Skin epidermis (tissue), 12 donors: Measurements from ENCODE around the gene ASAP2.
"Not testable (repeated sequence)": the region's sequence is repeated elsewhere in the genome, so short reads cannot be mapped to it uniquely, and the experiment has no call there.

Experiments used
- H3K27ac ChIP-seq, 21 experiments: fragments of 200-600 bp; sonication (generic) in 11 of 21; one replicate each; pipeline ENCODE4 v1.5.0; 2020; ENCODE audit warnings: mild to moderate bottlenecking in 3 of 21, inconsistent platforms in 2 of 21, moderate library complexity in 2 of 21
- H3K4me3 ChIP-seq, 7 experiments: fragments of 200-600 bp; sonication (generic) in 2 of 7; one replicate each; pipeline ENCODE4 v1.5.0; 2020; ENCODE audit warnings: inconsistent platforms in 2 of 7, mild to moderate bottlenecking in 2 of 7, moderate library complexity in 1 of 7

Gene ASAP2

GRCh38 chr2:9263428-9263827 is 56.8 kb downstream of the ASAP2 start:
- Histone ChIP-seq H3K4me3 (no peak overlapping the region), H3K27ac (peak overlapping the region in 18 of 21 experiments; percentile 1 to 82 (median 58))

GRCh38 chr2:9264301-9264700 is 57.7 kb downstream of the ASAP2 start:
- H3K27ac ChIP-seq: peak overlapping the region in 2 of 21 experiments; percentile 60 to 74

GRCh38 chr2:9266711-9267110 is 60.1 kb downstream of the ASAP2 start:
- Histone ChIP-seq H3K4me3 (no peak overlapping the region), H3K27ac (peak overlapping the region in 1 of 21 experiments; percentile 31)

More at GRCh38 chr2:9264301-9264700, 57.7 kb downstream of the ASAP2 start:
- no peak overlapping the region for H3K4me3 ChIP-seq

- H3K27ac ChIP-seq, H3K4me3 ChIP-seq: not testable (repeated sequence)
Measured at GRCh38 chr2:9267286-9267685, 60.7 kb downstream of the ASAP2 start.

- no peak overlapping the region for H3K4me3 ChIP-seq
- peak overlapping the region in 1 of 21 experiments; percentile 5 for H3K27ac ChIP-seq
Measured at GRCh38 chr2:9268301-9269080, 61.9 kb downstream of the ASAP2 start.

GRCh38 chr2:9269295-9269694 is 62.7 kb downstream of the ASAP2 start:
- H3K27ac ChIP-seq: no peak overlapping the region

GRCh38 chr2:9269695-9270360 is 63.2 kb downstream of the ASAP2 start:
- no peak overlapping the region for H3K27ac ChIP-seq

More at GRCh38 chr2:9269295-9269694, 62.7 kb downstream of the ASAP2 start:
- no peak overlapping the region for H3K4me3 ChIP-seq

GRCh38 chr2:9271091-9271490 is 64.5 kb downstream of the ASAP2 start:
- H3K4me3 ChIP-seq: no peak overlapping the region
- H3K27ac ChIP-seq: no peak overlapping the region

More at GRCh38 chr2:9269695-9270360, 63.2 kb downstream of the ASAP2 start:
- H3K4me3 ChIP-seq: no peak overlapping the region

- no peak overlapping the region for H3K27ac ChIP-seq
- H3K4me3 ChIP-seq: no peak overlapping the region
Measured at GRCh38 chr2:9271691-9272090, 65.1 kb downstream of the ASAP2 start.

GRCh38 chr2:9273486-9274130 is 67.0 kb downstream of the ASAP2 start:
- no peak overlapping the region for H3K27ac ChIP-seq
- no peak overlapping the region for H3K4me3 ChIP-seq

GRCh38 chr2:9274701-9275343 is 68.2 kb downstream of the ASAP2 start:
- Histone ChIP-seq H3K4me3 (no peak overlapping the region), H3K27ac (peak overlapping the region in 2 of 21 experiments; percentile 33 to 42)

- peak overlapping the region in 2 of 21 experiments; percentile 33 to 42 for H3K27ac ChIP-seq
- no peak overlapping the region for H3K4me3 ChIP-seq
Measured at GRCh38 chr2:9275399-9275798, 68.8 kb downstream of the ASAP2 start.

GRCh38 chr2:9276074-9276473 is 69.5 kb downstream of the ASAP2 start:
- peak overlapping the region in 1 of 21 experiments; percentile 42 for H3K27ac ChIP-seq

GRCh38 chr2:9276901-9277451 is 70.4 kb downstream of the ASAP2 start:
- H3K4me3 ChIP-seq: no peak overlapping the region

More at GRCh38 chr2:9276074-9276473, 69.5 kb downstream of the ASAP2 start:
- no peak overlapping the region for H3K4me3 ChIP-seq

GRCh38 chr2:9278439-9278838 is 71.8 kb downstream of the ASAP2 start:
- H3K4me3 ChIP-seq: no peak overlapping the region
- no peak overlapping the region for H3K27ac ChIP-seq

More at GRCh38 chr2:9276901-9277451, 70.4 kb downstream of the ASAP2 start:
- H3K27ac ChIP-seq: peak overlapping the region in 1 of 21 experiments; percentile 26

GRCh38 chr2:9279426-9279825 is 72.8 kb downstream of the ASAP2 start:
- Histone ChIP-seq H3K4me3 (no peak overlapping the region), H3K27ac (no peak overlapping the region)

GRCh38 chr2:9280224-9280623 is 73.6 kb downstream of the ASAP2 start:
- H3K27ac ChIP-seq: no peak overlapping the region
- H3K4me3 ChIP-seq: no peak overlapping the region

- Histone ChIP-seq H3K27ac (no peak overlapping the region), H3K4me3 (no peak overlapping the region)
Measured at GRCh38 chr2:9281145-9281544, 74.5 kb downstream of the ASAP2 start.
